GM12873 (cell line): ENCODE results near the gene ETV5.
A peak's percentile ranks its signal among the peaks of the same experiment; 100 is the strongest.

Experiments
- TF ChIP-seq, protein P1 (sequence below): IDR thresholded peaks from 2 replicates; pipeline ENCODE4 v1.5.1; 2012; ENCODE audit warnings: low read depth, mild to moderate bottlenecking, moderate library complexity, low read length, control low read depth; ENCODE audit not compliant: insufficient read depth; ENCODE audit errors: missing control alignments

Gene ETV5

GRCh38 chr3:186002884-186003472, 105.9 kb downstream of the ETV5 start:
- TF ChIP-seq, protein P1, sequence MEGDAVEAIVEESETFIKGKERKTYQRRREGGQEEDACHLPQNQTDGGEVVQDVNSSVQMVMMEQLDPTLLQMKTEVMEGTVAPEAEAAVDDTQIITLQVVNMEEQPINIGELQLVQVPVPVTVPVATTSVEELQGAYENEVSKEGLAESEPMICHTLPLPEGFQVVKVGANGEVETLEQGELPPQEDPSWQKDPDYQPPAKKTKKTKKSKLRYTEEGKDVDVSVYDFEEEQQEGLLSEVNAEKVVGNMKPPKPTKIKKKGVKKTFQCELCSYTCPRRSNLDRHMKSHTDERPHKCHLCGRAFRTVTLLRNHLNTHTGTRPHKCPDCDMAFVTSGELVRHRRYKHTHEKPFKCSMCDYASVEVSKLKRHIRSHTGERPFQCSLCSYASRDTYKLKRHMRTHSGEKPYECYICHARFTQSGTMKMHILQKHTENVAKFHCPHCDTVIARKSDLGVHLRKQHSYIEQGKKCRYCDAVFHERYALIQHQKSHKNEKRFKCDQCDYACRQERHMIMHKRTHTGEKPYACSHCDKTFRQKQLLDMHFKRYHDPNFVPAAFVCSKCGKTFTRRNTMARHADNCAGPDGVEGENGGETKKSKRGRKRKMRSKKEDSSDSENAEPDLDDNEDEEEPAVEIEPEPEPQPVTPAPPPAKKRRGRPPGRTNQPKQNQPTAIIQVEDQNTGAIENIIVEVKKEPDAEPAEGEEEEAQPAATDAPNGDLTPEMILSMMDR, result peak; percentile 50

DNA sequence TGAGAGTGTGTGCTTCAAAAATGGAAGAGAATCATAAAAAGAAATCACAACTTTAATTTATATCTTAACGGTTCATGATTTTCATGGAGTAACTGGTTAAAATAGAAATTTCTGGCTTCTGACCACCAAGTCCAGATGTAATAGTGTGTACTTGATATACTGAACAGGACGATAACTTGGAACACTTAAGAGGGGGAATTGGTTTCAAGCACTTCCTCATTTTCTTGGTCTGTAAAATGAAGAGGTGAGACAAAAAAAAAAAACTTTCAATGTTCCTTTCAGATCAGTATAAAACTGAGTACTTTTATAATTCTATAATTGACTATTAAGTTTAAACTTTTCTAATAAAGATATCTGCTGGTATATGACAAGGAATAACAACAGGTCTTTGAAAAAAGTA, 107.0 kb downstream of the ETV5 start:
- TF ChIP-seq, protein P1, result no peak

GRCh38 chr3:185999221-185999620, 109.7 kb downstream of the ETV5 start:
- TF ChIP-seq, protein P1, result no peak

DNA sequence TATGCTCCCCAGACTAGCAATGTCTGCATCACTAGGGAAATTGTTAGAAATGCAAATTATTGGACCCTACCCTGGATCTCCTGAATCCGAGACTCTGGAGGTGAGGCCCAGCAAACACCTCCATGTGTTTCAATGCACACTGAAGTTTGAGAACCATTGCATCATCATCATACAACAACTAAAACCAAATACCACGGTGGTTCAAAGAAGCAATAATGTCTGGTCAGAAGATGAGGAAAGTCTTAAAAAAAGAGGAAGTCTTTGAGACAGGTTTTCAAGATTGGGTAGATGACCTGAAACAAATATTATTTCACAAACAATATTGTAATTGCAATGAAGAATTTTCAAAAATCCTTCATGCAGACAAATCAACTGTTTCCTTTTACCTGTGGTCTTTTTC, 110.8 kb downstream of the ETV5 start:
- TF ChIP-seq, protein P1, result no peak

DNA sequence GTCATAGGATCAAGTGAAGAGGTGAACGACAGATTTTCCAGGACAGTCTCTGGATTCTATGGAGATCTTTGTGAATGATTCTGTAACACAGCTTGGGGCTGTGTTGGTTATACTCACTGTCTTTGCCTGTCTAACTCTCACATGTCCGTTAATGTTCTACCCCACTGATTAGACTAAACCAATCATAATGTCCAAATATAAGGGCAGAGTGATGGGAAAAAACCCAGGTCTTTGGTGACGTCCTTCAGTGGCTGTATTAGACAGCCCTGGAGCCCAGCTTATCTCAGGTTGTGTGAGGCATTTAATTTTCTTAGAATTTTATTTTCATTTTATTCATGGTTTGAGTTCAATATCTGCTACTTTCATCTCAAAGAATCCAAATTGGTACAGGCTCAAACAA, 111.8 kb downstream of the ETV5 start:
- TF ChIP-seq, protein P1, result no peak
